ENCODE data around the gene URB1.

DNA sequence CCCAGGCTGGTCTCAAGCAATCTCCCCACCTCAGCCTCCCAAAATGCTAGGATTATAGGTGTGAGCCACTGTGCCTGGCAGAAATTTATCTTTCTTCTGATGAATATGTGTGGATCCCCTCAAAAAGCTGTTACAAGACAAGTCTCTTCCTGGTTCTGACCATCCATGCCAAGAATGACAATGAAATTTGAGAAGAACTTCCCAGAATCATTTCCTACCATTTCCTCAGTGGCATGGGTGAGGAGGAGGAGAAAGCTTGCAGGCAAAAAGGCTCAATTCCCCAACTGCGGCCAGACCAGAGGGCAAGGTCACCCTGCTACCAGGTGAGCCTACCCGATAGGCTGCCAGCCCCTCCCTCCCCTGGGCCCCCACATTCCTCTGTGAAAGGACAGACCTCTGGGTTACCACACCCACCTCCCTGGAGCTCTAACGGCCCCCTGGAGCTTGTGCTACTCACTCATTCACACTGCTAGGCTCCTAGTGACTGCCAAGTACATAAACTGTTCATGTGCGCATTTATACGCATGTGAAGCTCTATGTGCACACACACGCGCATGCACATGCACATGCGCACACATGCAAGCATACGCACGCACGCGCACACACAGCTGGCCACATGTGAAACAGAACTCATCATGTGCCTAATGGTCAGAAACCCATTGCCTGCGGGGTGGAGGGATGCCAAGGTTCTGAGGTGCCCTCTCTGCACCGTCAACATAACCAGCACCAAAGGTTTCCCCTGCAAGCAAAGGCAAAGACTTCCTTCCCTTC, 77.1 kb downstream of the URB1 start:
- TF ChIP-seq POLR2A (IDR thresholded peaks at IDR 0.05) (no peak), CTCF (IDR thresholded peaks at IDR 0.05 in 4 of 5, conservative IDR thresholded peaks at IDR 0.05 in 1 of 5) (no peak)

All from gastrocnemius medialis (tissue), 4 donors.